Thoracic aorta (tissue), 2 donors: ENCODE data around the gene LCE7A. TPM values are rescaled to one million over a fixed set of nuclear protein-coding genes. Genes with fewer than 3 reads are reported as not detected.

Source experiments
- ATAC-seq: fragments of 150-250 bp; one replicate; pipeline ENCODE4 v1.8.0; 2017; ENCODE audit warnings: low read depth; ENCODE audit not compliant: insufficient number of reproducible peaks, low FRiP score
- DNase-seq: peaks from one replicate; pipeline ENCODE4 v3.0.0-alpha.2; 2020; ENCODE audit warnings: low spot score
- H3K27ac ChIP-seq, 2 donors: fragments of 200-600 bp; sonication (generic); 1 replicate in 1 of 2; 2 replicates in 1 of 2; pipeline ENCODE4 v1.5.1; 2016; ENCODE audit warnings: mild to moderate bottlenecking in 2 of 2, moderate library complexity in 2 of 2
- H3K27me3 ChIP-seq: fragments of 200-600 bp; sonication (generic); replicated peaks from 2 replicates; pipeline ENCODE4 v1.6.0; 2016; ENCODE audit warnings: mild to moderate bottlenecking; ENCODE audit not compliant: insufficient read depth
- H3K36me3 ChIP-seq: fragments of 200-600 bp; sonication (generic); one replicate; pipeline ENCODE4 v1.5.1; 2016
- H3K4me1 ChIP-seq, 2 donors: fragments of 200-600 bp; sonication (generic); 1 replicate in 1 of 2; 2 replicates in 1 of 2; pipeline versions ENCODE4 v1.5.1 to v1.6.0; 2016; ENCODE audit warnings: low read depth in 2 of 2, mild to moderate bottlenecking in 1 of 2; ENCODE audit not compliant: control insufficient read depth in 1 of 2
- H3K4me3 ChIP-seq: fragments of 200-600 bp; sonication (generic); 2 replicates; pipeline ENCODE4 v1.5.1; 2016; ENCODE audit warnings: mild to moderate bottlenecking
- H3K9me3 ChIP-seq: fragments of 200-600 bp; sonication (generic); 2 replicates; pipeline ENCODE4 v1.5.1; 2016
- CTCF ChIP-seq: fragments of 200-600 bp; sonication (generic); IDR thresholded peaks from one replicate; pipeline ENCODE4 v1.5.1; 2019; ENCODE audit warnings: antibody characterized with exemption
- total RNA-seq, 2 donors: library from RNA; depleted of rRNA; stranded (reverse); fragments of >200 nt; gene quantifications; one replicate each; pipeline versions ENCODE4 v1.1.0 to v1.2.3, GENCODE V29; 2016

LCE7A gene
- total RNA-seq, 2 donors from 2014 or later, result not detected

- TF ChIP-seq CTCF, result no peak
- Histone ChIP-seq H3K4me1 (no peaks in the 10 kb centered on the region), H3K27me3 (no peaks in the 10 kb centered on the region), H3K36me3 (no peaks in the 10 kb centered on the region), H3K9me3 (no peaks in the 10 kb centered on the region), H3K4me3 (no peak overlapping the region), H3K27ac (no peak overlapping the region)
- no peak for ATAC-seq
- DNase-seq, result no peak
Measured at GRCh38 chr1:152899027-152899426, 39.2 kb downstream of the LCE7A start.

- ATAC-seq, result no peak
- H3K36me3 ChIP-seq, result no peaks in the 10 kb centered on the region
- no peaks in the 10 kb centered on the region for H3K4me1 ChIP-seq
- no peak for TF ChIP-seq CTCF
- no peaks in the 10 kb centered on the region for H3K27me3 ChIP-seq
- DNase-seq, result no peak
- H3K4me3 ChIP-seq, result no peak overlapping the region
- H3K27ac ChIP-seq, result no peak overlapping the region
- H3K9me3 ChIP-seq, result no peaks in the 10 kb centered on the region
Measured at GRCh38 chr1:152899883-152900282, 40.1 kb downstream of the LCE7A start.

GRCh38 chr1:152901631-152902030, 41.8 kb downstream of the LCE7A start:
- Histone ChIP-seq H3K4me3 (no peak overlapping the region), H3K27ac (no peak overlapping the region), H3K27me3 (no peaks in the 10 kb centered on the region), H3K4me1 (no peaks in the 10 kb centered on the region), H3K9me3 (no peaks in the 10 kb centered on the region), H3K36me3 (no peaks in the 10 kb centered on the region)
- TF ChIP-seq CTCF, result no peak
- DNase-seq (no peak), ATAC-seq (no peak)

- no peaks in the 10 kb centered on the region for H3K9me3 ChIP-seq
- no peak overlapping the region for H3K27ac ChIP-seq
- TF ChIP-seq CTCF, result no peak
- no peak for DNase-seq
- ATAC-seq, result no peak
- no peaks in the 10 kb centered on the region for H3K36me3 ChIP-seq
- H3K27me3 ChIP-seq, result no peaks in the 10 kb centered on the region
- H3K4me1 ChIP-seq, result no peaks in the 10 kb centered on the region
- no peak overlapping the region for H3K4me3 ChIP-seq
Measured at GRCh38 chr1:152902636-152903035, 42.8 kb downstream of the LCE7A start.

GRCh38 chr1:152904688-152905440, 45.1 kb downstream of the LCE7A start:
- no peaks in the 10 kb centered on the region for H3K27me3 ChIP-seq
- no peak for ATAC-seq
- H3K36me3 ChIP-seq, result no peaks in the 10 kb centered on the region
- no peak overlapping the region for H3K27ac ChIP-seq
- no peak overlapping the region for H3K4me3 ChIP-seq
- TF ChIP-seq CTCF, result no peak
- H3K9me3 ChIP-seq, result no peaks in the 10 kb centered on the region
- no peak for DNase-seq
- no peaks in the 10 kb centered on the region for H3K4me1 ChIP-seq
